Cerebellar cortex (tissue), 1 donor: ENCODE measurements around the gene SYNGR4.
"Not testable (repeated sequence)": the region's sequence is repeated elsewhere in the genome, so short reads cannot be mapped to it uniquely, and the experiment has no call there.

Experiments used
- DNase-seq: peaks from one replicate; pipeline ENCODE4 v3.0.0-alpha.2; 2015; ENCODE audit warnings: low spot score

The SYNGR4 gene

GRCh38 chr19:48371367-48371766 lies 7.2 kb downstream of the SYNGR4 start:
- no peak for DNase-seq

- not testable (repeated sequence) for DNase-seq
Measured at GRCh38 chr19:48371771-48372170, 7.6 kb downstream of the SYNGR4 start.

GRCh38 chr19:48372904-48373303 lies 8.7 kb downstream of the SYNGR4 start:
- DNase-seq = peak; percentile 54

GRCh38 chr19:48373567-48373966 lies 9.4 kb downstream of the SYNGR4 start:
- no peak for DNase-seq

- no peak for DNase-seq
Measured at GRCh38 chr19:48378194-48378570, 14.0 kb downstream of the SYNGR4 start.

GRCh38 chr19:48379058-48379457 lies 14.9 kb downstream of the SYNGR4 start:
- DNase-seq = no peak

- DNase-seq = peak; percentile 41
Measured at GRCh38 chr19:48381178-48381950, 17.2 kb downstream of the SYNGR4 start.

GRCh38 chr19:48382286-48382685 lies 18.1 kb downstream of the SYNGR4 start:
- DNase-seq = no peak

GRCh38 chr19:48385461-48386087 lies 21.4 kb downstream of the SYNGR4 start:
- DNase-seq = no peak

GRCh38 chr19:48386981-48387380 lies 22.8 kb downstream of the SYNGR4 start:
- no peak for DNase-seq

- DNase-seq = peak; percentile 48
Measured at GRCh38 chr19:48390188-48391099, 26.3 kb downstream of the SYNGR4 start.

GRCh38 chr19:48391100-48392005 lies 27.2 kb downstream of the SYNGR4 start, which contains the start of gene KDELR1:
Gene KDELR1 (minus strand): TSS chr19:48391551. CDS start chr19:48391358, 193 bp downstream.
- DNase-seq = peak; percentile 82

- not testable (repeated sequence) for DNase-seq
Measured at GRCh38 chr19:48392006-48392344, 27.8 kb downstream of the SYNGR4 start.

GRCh38 chr19:48392860-48393558 lies 28.8 kb downstream of the SYNGR4 start:
- peak; percentile 62 for DNase-seq

GRCh38 chr19:48393559-48394330 lies 29.6 kb downstream of the SYNGR4 start, which contains the start of gene GRIN2D:
Gene GRIN2D (plus strand): TSS chr19:48393668. CDS start chr19:48398393, 4,725 bp downstream.
- DNase-seq = peak; percentile 61

- no peak for DNase-seq
Measured at GRCh38 chr19:48394331-48395169, 30.4 kb downstream of the SYNGR4 start.

- no peak for DNase-seq
Measured at GRCh38 chr19:48395170-48395455, 30.9 kb downstream of the SYNGR4 start.

- no peak for DNase-seq
Measured at GRCh38 chr19:48395499-48395898, 31.3 kb downstream of the SYNGR4 start.
